ENCODE data around the gene BAIAP2L1. TPM values are rescaled to one million over a fixed set of nuclear protein-coding genes. Genes with fewer than 3 reads are reported as not detected.

BAIAP2L1 gene
- total RNA-seq, 2 donors from 2014 or later = 30.5 to 38.4 TPM

DNA sequence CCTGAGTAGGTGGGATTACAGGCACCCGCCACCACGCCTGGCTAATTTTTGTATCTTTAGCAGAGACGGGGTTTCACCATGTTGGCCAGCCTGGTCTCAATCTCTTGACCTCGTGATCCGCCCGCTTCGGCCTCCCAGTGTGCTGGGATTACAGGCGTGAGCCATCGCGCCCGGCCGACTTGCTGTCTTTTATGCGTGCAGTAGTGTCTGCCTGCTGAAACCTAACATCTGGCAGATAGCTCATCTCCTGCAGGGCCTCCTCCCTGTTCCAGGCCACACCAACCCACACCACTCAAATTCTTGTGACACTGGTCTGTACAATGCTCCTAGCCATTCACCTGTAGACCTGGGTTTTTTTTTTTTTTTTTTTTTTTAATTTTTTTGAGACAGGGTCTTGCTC is 41.5 kb downstream of the BAIAP2L1 start:
- WGBS, 2 experiments (ENCODE audit: insufficient coverage in 1 of 2, insufficient read length in 1 of 2) = 94% methylated on average over 12 to 13 of the region's 13 CpGs
- Histone ChIP-seq H3K27ac (ENCODE audit: low read depth, low read length) (no peak overlapping the region), H3K4me3 (ENCODE audit: low read length) (no peak overlapping the region), H3K36me3 (ENCODE audit: control insufficient read depth, insufficient read depth, low read length) (peaks cover 16% of the 10 kb centered on the region), H3K27me3 (ENCODE audit: control insufficient read depth, insufficient read depth, low read length, poor library complexity, severe bottlenecking) (no peaks in the 10 kb centered on the region), H3K9ac (ENCODE audit: extremely low read depth, low read length, poor library complexity, severe bottlenecking) (no peak overlapping the region), H3K4me1 (ENCODE audit: control insufficient read depth, insufficient read depth, low read length) (no peaks in the 10 kb centered on the region), H3K9me3 (ENCODE audit: control insufficient read depth, low read length) (no peaks in the 10 kb centered on the region)
- H3K27ac Mint-ChIP-seq = no peak overlapping the region
- no peak for DNase-seq
- peaks cover 25% of the 10 kb centered on the region for H3K4me1 Mint-ChIP-seq
- H3K27me3 Mint-ChIP-seq (ENCODE audit: insufficient read depth) = peaks cover 4% of the 10 kb centered on the region
- TF ChIP-seq, protein P1, sequence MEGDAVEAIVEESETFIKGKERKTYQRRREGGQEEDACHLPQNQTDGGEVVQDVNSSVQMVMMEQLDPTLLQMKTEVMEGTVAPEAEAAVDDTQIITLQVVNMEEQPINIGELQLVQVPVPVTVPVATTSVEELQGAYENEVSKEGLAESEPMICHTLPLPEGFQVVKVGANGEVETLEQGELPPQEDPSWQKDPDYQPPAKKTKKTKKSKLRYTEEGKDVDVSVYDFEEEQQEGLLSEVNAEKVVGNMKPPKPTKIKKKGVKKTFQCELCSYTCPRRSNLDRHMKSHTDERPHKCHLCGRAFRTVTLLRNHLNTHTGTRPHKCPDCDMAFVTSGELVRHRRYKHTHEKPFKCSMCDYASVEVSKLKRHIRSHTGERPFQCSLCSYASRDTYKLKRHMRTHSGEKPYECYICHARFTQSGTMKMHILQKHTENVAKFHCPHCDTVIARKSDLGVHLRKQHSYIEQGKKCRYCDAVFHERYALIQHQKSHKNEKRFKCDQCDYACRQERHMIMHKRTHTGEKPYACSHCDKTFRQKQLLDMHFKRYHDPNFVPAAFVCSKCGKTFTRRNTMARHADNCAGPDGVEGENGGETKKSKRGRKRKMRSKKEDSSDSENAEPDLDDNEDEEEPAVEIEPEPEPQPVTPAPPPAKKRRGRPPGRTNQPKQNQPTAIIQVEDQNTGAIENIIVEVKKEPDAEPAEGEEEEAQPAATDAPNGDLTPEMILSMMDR (conservative IDR thresholded peaks at IDR 0.05) = no peak
- peaks cover 41% of the 10 kb centered on the region for H3K36me3 Mint-ChIP-seq (ENCODE audit: low read depth)
- no peak overlapping the region for H3K4me3 Mint-ChIP-seq
- no peaks in the 10 kb centered on the region for H3K9me3 Mint-ChIP-seq

DNA sequence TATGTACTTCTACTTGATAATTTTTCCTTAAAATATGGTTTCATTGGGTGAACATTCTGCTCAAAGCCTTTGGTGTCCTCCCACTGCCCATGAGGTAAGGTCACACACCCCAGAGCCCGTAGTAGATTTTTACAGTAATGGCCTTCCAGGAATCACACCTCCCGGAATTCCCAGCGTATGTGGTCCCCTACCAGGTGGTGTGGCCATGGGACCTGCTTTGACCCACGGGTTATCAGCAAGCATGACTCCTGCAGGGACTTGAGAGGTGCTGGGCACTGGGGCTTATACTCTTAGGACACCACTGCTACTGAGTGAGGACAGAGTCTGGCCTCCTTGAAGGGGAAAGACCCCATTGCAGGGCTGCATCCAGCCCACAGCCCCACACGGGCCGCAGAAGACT is 42.2 kb downstream of the BAIAP2L1 start:
- Histone ChIP-seq H3K9me3 (ENCODE audit: control insufficient read depth, low read length) (no peaks in the 10 kb centered on the region), H3K4me1 (ENCODE audit: control insufficient read depth, insufficient read depth, low read length) (no peaks in the 10 kb centered on the region), H3K27me3 (ENCODE audit: control insufficient read depth, insufficient read depth, low read length, poor library complexity, severe bottlenecking) (no peaks in the 10 kb centered on the region), H3K4me3 (ENCODE audit: low read length) (no peak overlapping the region), H3K9ac (ENCODE audit: extremely low read depth, low read length, poor library complexity, severe bottlenecking) (no peak overlapping the region), H3K27ac (ENCODE audit: low read depth, low read length) (no peak overlapping the region), H3K36me3 (ENCODE audit: control insufficient read depth, insufficient read depth, low read length) (peaks cover 16% of the 10 kb centered on the region)
- H3K4me1 Mint-ChIP-seq = peaks cover 27% of the 10 kb centered on the region
- TF ChIP-seq, protein P1 (conservative IDR thresholded peaks at IDR 0.05) = no peak
- H3K9me3 Mint-ChIP-seq = no peaks in the 10 kb centered on the region
- peaks cover 2% of the 10 kb centered on the region for H3K27me3 Mint-ChIP-seq (ENCODE audit: insufficient read depth)
- H3K27ac Mint-ChIP-seq = no peak overlapping the region
- H3K4me3 Mint-ChIP-seq = no peak overlapping the region
- WGBS, 2 experiments (ENCODE audit: insufficient coverage in 1 of 2, insufficient read length in 1 of 2) = 94 to 97% methylated on average over 6 of the region's 6 CpGs
- H3K36me3 Mint-ChIP-seq (ENCODE audit: low read depth) = peaks cover 47% of the 10 kb centered on the region
- DNase-seq = no peak

DNA sequence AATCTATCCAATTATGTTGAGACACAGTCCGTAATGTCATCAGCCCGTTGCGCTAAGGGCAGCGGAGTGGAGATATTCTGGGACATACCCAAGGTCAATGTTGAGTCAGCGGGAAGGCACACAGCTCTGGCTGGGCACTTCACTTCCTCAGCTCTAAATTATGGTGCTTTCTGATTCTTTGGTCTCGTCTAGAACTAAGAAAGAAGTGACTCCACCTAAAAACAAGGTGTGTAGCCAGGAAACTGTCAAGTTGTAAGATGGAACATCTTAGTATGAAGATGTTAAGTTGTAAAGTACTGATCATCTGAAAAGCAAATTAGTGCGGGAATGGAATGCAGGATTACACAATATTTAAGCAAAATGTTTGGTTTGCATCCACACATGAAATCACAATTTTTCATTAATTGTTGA is 43.1 kb downstream of the BAIAP2L1 start:
- Histone ChIP-seq H3K9ac (ENCODE audit: extremely low read depth, low read length, poor library complexity, severe bottlenecking) (no peak overlapping the region), H3K36me3 (ENCODE audit: control insufficient read depth, insufficient read depth, low read length) (peaks cover 16% of the 10 kb centered on the region), H3K9me3 (ENCODE audit: control insufficient read depth, low read length) (no peaks in the 10 kb centered on the region), H3K27ac (ENCODE audit: low read depth, low read length) (no peak overlapping the region), H3K4me3 (ENCODE audit: low read length) (no peak overlapping the region), H3K4me1 (ENCODE audit: control insufficient read depth, insufficient read depth, low read length) (no peaks in the 10 kb centered on the region), H3K27me3 (ENCODE audit: control insufficient read depth, insufficient read depth, low read length, poor library complexity, severe bottlenecking) (no peaks in the 10 kb centered on the region)
- peaks cover 49% of the 10 kb centered on the region for H3K36me3 Mint-ChIP-seq (ENCODE audit: low read depth)
- no peaks in the 10 kb centered on the region for H3K9me3 Mint-ChIP-seq
- H3K4me3 Mint-ChIP-seq = no peak overlapping the region
- no peak overlapping the region for H3K27ac Mint-ChIP-seq
- TF ChIP-seq, protein P1 (conservative IDR thresholded peaks at IDR 0.05) = no peak
- no peak for DNase-seq
- 91 to 95% methylated on average over 7 of the region's 7 CpGs for WGBS, 2 experiments (ENCODE audit: insufficient coverage in 1 of 2, insufficient read length in 1 of 2)
- no peaks in the 10 kb centered on the region for H3K27me3 Mint-ChIP-seq (ENCODE audit: insufficient read depth)
- H3K4me1 Mint-ChIP-seq = peaks cover 27% of the 10 kb centered on the region
